Type B pancreatic cell (in vitro differentiated cells): ENCODE data around the gene EMB. TPM values are rescaled to one million over a fixed set of nuclear protein-coding genes. Genes with fewer than 3 reads are reported as not detected.
"Not testable (repeated sequence)": the region's sequence is repeated elsewhere in the genome, so short reads cannot be mapped to it uniquely, and the experiment has no call there.

Experiments
- DNase-seq: peaks from one replicate; pipeline ENCODE4 v3.0.0; 2021; ENCODE audit warnings: mixed read lengths; ENCODE audit not compliant: unreplicated experiment; ENCODE audit errors: extremely low spot score
- H3K27ac Mint-ChIP-seq: 2 replicates; pipeline ENCODE4 v1.8.0; 2021; ENCODE audit warnings: mild to moderate bottlenecking, mixed read lengths
- H3K27me3 Mint-ChIP-seq: 2 replicates; pipeline ENCODE4 v1.8.0; 2021; ENCODE audit warnings: mixed read lengths
- H3K36me3 Mint-ChIP-seq: 2 replicates; pipeline ENCODE4 v1.8.0; 2021; ENCODE audit warnings: mixed read lengths
- H3K4me1 Mint-ChIP-seq: one replicate; pipeline ENCODE4 v1.8.0; 2021; ENCODE audit warnings: mixed read lengths; ENCODE audit not compliant: unreplicated experiment
- H3K4me3 Mint-ChIP-seq: 2 replicates; pipeline ENCODE4 v1.8.0; 2021; ENCODE audit warnings: mild to moderate bottlenecking, mixed read lengths
- H3K9me3 Mint-ChIP-seq: 2 replicates; pipeline ENCODE4 v1.8.0; 2021; ENCODE audit warnings: mixed read lengths
- CTCF ChIP-seq: fragments of 200-600 bp; sonication (generic); conservative IDR thresholded peaks from 2 replicates; pipeline ENCODE4 v1.5.0; 2021; ENCODE audit warnings: antibody characterized with exemption, mild to moderate bottlenecking
- total RNA-seq: library from RNA; stranded (reverse); gene quantifications from 2 replicates; pipeline ENCODE4 v1.2.1, GENCODE V29; 2021; ENCODE audit warnings: low replicate concordance

The EMB gene
- total RNA-seq, 1 donor from 2014 or later, result 12.2 TPM

DNA sequence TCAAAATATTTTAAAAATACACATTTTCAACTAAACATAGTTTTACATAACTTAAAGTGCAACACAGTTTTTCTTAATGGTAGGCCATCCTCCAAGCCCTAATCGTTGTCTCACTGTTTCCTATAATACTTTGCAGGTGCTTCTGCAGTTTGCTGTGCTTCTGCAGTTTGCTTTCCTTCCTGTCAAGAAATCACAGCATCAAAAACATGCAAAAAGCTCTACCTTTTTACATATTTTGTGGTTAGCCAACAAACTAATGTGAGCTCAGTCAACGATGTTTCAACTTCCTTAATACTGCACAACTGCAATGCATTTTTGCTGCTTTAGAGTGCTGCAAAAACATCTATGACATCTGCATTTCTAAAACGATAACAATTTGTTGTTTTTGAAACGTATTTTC lies 25.2 kb downstream of the EMB start:
- DNase-seq, result no peak
- Mint-ChIP-seq H3K4me3 (no peak overlapping the region), H3K27me3 (no peaks in the 10 kb centered on the region), H3K36me3 (no peaks in the 10 kb centered on the region), H3K9me3 (peaks cover 4% of the 10 kb centered on the region), H3K27ac (no peak overlapping the region), H3K4me1 (no peaks in the 10 kb centered on the region)
- no peak for TF ChIP-seq CTCF

DNA sequence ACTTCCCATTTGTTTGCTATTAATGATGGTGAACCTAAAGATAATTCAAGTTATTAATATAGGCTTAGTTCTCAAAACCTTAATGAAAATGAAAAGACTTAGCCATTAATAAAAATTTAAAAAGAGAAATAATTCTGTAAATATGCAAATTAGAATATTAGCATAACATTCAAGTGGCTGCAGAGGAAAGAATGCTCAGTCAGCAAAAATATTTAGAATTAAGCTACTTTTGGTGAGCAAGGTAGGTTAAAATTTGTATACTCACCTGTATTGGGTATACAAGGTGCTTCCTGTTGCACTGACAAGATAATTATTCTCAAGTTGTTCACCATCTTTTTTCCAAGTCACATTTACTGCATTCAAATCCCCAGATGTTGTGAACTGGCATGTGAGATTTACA lies 30.2 kb downstream of the EMB start:
- H3K9me3 Mint-ChIP-seq, H3K4me3 Mint-ChIP-seq, H3K27ac Mint-ChIP-seq, H3K27me3 Mint-ChIP-seq, H3K4me1 Mint-ChIP-seq, DNase-seq, H3K36me3 Mint-ChIP-seq: not testable (repeated sequence)

DNA sequence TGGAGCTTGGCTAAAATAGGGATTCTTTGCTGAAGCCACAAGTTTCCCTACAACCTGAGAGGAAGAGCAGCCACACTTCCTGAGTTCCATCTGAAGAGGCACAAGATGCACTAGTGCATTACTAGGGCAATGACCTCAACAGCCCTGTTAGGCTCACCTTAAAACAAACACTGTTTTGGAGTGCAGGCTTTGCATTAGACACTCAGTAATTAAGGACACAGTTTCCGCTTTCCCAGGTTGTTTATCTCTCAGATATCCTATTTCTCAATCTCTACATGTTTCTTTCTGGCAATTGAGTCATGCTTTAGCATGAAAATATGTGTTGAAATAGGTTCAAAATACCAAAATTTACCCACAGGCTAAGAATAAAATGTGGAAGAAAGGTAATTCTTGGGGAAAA lies 34.2 kb downstream of the EMB start:
- TF ChIP-seq CTCF, result no peak
- H3K36me3 Mint-ChIP-seq, result no peaks in the 10 kb centered on the region
- no peak for DNase-seq
- H3K27ac Mint-ChIP-seq, result no peak overlapping the region
- H3K27me3 Mint-ChIP-seq, result no peaks in the 10 kb centered on the region
- no peaks in the 10 kb centered on the region for H3K4me1 Mint-ChIP-seq
- no peak overlapping the region for H3K4me3 Mint-ChIP-seq
- no peaks in the 10 kb centered on the region for H3K9me3 Mint-ChIP-seq

DNA sequence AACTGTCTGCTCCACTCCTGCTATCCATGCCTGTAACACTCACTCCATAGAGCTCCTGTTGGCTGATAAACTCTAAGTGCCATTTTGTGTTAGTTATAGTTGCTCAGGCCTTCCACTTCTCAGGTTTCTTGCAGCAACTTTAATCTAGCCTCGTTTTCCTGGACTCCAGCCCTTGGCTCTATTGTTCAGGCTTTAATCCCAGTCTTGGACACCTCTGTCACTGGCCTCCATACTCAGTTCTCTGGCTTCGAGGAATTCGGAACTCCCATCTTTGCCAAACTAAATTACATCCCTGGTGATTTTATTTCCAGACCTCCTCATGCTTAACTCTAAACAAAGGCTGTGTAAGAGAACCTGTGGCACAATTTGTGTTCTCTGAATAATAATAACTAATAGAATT lies 39.8 kb downstream of the EMB start:
- Mint-ChIP-seq H3K27me3 (no peaks in the 10 kb centered on the region), H3K36me3 (no peaks in the 10 kb centered on the region), H3K4me1 (no peaks in the 10 kb centered on the region), H3K9me3 (no peaks in the 10 kb centered on the region), H3K27ac (no peak overlapping the region), H3K4me3 (no peak overlapping the region)
- DNase-seq, result no peak
- no peak for TF ChIP-seq CTCF

DNA sequence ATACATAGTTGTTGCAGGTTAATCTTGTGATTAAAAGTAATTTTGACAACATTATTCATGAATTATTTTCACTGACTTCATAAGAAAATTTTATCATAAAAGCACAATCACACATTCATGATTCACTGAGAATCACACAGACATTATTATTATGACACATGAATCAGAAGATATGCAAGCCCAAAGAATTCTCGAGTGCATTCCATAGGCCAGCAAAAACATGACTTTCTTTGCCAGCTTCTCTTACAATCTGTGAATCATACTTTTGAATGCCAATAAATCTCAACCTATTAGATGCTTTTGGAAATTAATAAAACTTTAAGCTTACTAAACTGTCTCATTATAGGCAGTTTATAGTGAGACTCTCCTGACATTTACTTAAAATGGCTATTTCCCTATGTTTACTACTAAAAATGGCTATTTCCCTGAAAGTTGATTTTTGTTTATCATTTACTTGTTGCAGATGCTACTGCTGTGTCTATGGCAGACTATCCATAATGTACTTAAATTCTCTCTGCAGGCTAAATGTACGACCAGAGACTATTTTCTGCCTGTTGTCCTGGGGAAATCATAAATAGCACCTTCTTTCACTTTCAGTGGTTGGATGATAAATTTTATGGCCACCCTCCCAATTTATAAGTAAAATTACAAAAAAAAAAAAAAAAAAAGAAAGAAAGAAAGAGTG lies 47.0 kb downstream of the EMB start:
- not testable (repeated sequence) for H3K4me1 Mint-ChIP-seq, H3K27ac Mint-ChIP-seq, H3K9me3 Mint-ChIP-seq, H3K4me3 Mint-ChIP-seq, H3K27me3 Mint-ChIP-seq, H3K36me3 Mint-ChIP-seq, DNase-seq

DNA sequence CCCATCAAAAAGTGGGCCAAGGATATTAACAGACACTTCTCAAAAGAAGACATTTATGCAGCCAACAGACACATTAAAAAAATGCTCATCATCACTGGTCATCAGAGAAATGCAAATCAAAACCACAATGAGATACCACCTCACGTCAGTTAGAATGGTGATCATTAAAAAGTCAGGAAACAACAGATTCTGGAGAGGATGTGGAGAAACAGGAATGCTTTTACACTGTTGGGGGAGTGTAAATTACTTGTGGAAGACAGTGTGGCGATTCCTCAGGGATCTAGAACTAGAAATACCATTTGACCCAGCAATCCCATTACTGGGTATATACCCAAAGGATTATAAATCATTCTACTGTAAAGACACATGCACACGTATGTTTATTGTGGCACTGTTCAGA lies 48.8 kb downstream of the EMB start:
- H3K4me3 Mint-ChIP-seq, DNase-seq, H3K27ac Mint-ChIP-seq, H3K9me3 Mint-ChIP-seq, H3K36me3 Mint-ChIP-seq, H3K4me1 Mint-ChIP-seq, H3K27me3 Mint-ChIP-seq: not testable (repeated sequence)

DNA sequence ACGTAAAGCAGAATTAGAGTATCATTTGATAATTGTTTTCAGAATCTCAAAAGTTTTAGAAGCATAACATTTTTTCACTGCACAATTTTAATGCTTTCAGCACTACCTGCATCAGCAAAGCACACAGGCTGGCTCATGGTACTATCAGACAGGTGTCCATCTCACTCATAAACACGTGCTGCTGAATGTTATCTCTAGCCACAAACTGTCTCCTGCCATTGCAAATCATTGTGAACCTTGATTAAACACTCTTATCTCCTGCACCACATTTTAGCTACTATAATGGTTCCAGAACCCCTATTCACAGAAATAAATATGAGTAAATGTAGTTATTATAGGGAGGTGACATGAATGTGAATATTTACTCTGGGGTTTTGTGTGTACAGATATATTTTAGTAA lies 56.7 kb downstream of the EMB start:
- H3K4me3 Mint-ChIP-seq, H3K27me3 Mint-ChIP-seq, H3K9me3 Mint-ChIP-seq, DNase-seq, H3K4me1 Mint-ChIP-seq, H3K27ac Mint-ChIP-seq, H3K36me3 Mint-ChIP-seq: not testable (repeated sequence)

- not testable (repeated sequence) for H3K4me1 Mint-ChIP-seq, H3K36me3 Mint-ChIP-seq, H3K27me3 Mint-ChIP-seq, H3K9me3 Mint-ChIP-seq, DNase-seq, H3K4me3 Mint-ChIP-seq, H3K27ac Mint-ChIP-seq
Measured at GRCh38 chr5:50376696-50377095, 64.4 kb downstream of the EMB start.

DNA sequence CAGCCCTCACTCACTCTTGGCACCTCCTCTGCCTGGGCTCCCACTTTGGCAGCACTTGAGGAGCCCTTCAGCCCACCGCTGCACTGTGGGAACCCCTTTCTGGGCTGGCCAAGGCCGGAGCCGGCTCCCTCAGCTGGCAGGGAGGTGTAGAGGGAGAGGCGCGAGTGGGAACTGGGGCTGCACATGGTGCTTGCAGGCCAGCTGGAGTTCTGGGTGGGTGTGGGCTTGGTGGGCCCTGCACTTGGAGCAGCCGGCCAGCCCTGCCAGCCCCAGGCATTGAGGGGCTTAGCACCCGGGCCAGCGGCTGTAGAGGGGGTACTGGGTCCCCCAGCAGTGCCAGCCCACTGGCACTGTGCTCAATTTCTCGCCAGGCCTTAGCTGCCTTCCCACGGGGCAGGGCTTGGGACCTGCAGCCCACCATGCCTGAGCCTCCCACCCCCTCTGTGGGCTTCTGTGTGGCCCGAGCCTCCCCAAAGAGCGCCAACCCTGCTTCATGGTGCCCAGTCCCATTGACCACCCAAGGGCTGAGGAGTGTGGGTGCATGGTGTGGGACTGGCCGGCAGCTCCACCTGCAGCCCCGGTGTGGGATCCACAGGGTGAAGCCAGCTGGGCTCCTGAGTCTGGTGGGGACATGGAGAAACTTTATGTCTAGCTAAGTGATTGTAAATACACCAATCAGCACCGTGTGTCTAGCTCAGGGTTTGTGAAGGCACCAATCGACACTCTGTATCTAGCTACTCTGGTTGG lies 71.6 kb downstream of the EMB start:
- H3K4me1 Mint-ChIP-seq, H3K4me3 Mint-ChIP-seq, H3K36me3 Mint-ChIP-seq, DNase-seq, H3K27ac Mint-ChIP-seq, H3K9me3 Mint-ChIP-seq, H3K27me3 Mint-ChIP-seq: not testable (repeated sequence)
